ENCODE measurements around the gene PSKH1.

GRCh38 chr16:67928147-67928546, 35.1 kb downstream of the PSKH1 start:
- no peak for TF ChIP-seq CTCF (IDR thresholded peaks at IDR 0.05; ENCODE audit: low read depth, low read length, poor library complexity, severe bottlenecking)
- TF ChIP-seq EZH2phosphoT487 (IDR thresholded peaks at IDR 0.05; ENCODE audit: borderline replicate concordance, low read length): no peak

All from DOHH2 (cell line).